ENCODE results near the gene SPAG16. TPM values are rescaled to one million over a fixed set of nuclear protein-coding genes. Genes with fewer than 3 reads are reported as not detected.
A peak's percentile ranks its signal among the peaks of the same experiment; 100 is the strongest.

SPAG16 gene
- total and polyA plus RNA-seq, 10 donors: 9.0 to 19.7 (median 12.2) TPM

- DNase-seq: no peak
- H3K4me3 ChIP-seq: no peak overlapping the region
- 83 to 92% (median 86%) methylated on average over 4 of the region's 4 CpGs for WGBS, 5 donors
- H3K27ac ChIP-seq: no peak overlapping the region
- H3K4me1 ChIP-seq: no peaks in the 10 kb centered on the region
- no peaks in the 10 kb centered on the region for H3K27me3 ChIP-seq (replicated peaks in 1 of 7)
- intact Hi-C loops (cut with DNase I; ENCODE audit: low total_unique reads): no loop called here
- H3K9me3 ChIP-seq: no peaks in the 10 kb centered on the region
- TF ChIP-seq CTCF (IDR thresholded peaks at IDR 0.05 in 8 of 11, conservative IDR thresholded peaks at IDR 0.05 in 3 of 11) (no peak), POLR2A (IDR thresholded peaks at IDR 0.05) (no peak), POLR2AphosphoS5 (IDR thresholded peaks at IDR 0.05) (no peak)
- H3K36me3 ChIP-seq: no peaks in the 10 kb centered on the region
These were observed 35.6 kb upstream of the SPAG16 start for GRCh38 chr2:213248637-213249036.

- intact Hi-C loops (cut with DNase I; ENCODE audit: low total_unique reads): no loop called here
- 80 to 89% (median 87%) methylated on average over 6 of the region's 6 CpGs for WGBS, 5 donors
- no peak for DNase-seq
- Histone ChIP-seq H3K9me3 (no peaks in the 10 kb centered on the region), H3K4me3 (no peak overlapping the region), H3K27me3 (replicated peaks in 1 of 7) (no peaks in the 10 kb centered on the region), H3K36me3 (no peaks in the 10 kb centered on the region), H3K4me1 (no peaks in the 10 kb centered on the region), H3K27ac (no peak overlapping the region)
- TF ChIP-seq POLR2AphosphoS5 (IDR thresholded peaks at IDR 0.05): no peak
- TF ChIP-seq CTCF (IDR thresholded peaks at IDR 0.05 in 8 of 11, conservative IDR thresholded peaks at IDR 0.05 in 3 of 11): no peak
- TF ChIP-seq POLR2A (IDR thresholded peaks at IDR 0.05): no peak
These were observed 34.8 kb upstream of the SPAG16 start for GRCh38 chr2:213249502-213249901.

- H3K4me1 ChIP-seq: no peaks in the 10 kb centered on the region
- no peak overlapping the region for H3K27ac ChIP-seq
- H3K27me3 ChIP-seq (replicated peaks in 1 of 7): no peaks in the 10 kb centered on the region
- no peak for TF ChIP-seq POLR2A (IDR thresholded peaks at IDR 0.05)
- peak; percentile 34 to 69 (median 60) for TF ChIP-seq CTCF (IDR thresholded peaks at IDR 0.05 in 8 of 11, conservative IDR thresholded peaks at IDR 0.05 in 3 of 11)
- 33 to 35% (median 34%) methylated on average over 3 of the region's 3 CpGs for WGBS, 5 donors
- H3K36me3 ChIP-seq: no peaks in the 10 kb centered on the region
- H3K9me3 ChIP-seq: no peaks in the 10 kb centered on the region
- intact Hi-C loops (cut with DNase I; ENCODE audit: low total_unique reads): loop anchor here (10.0 kb wide), 1 partner anchor 683 kb away; no protein-coding TSS in a partner anchor
- H3K4me3 ChIP-seq: no peak overlapping the region
- DNase-seq: no peak
These were observed 32.6 kb upstream of the SPAG16 start for GRCh38 chr2:213251618-213252017.

- Histone ChIP-seq H3K4me3 (no peak overlapping the region), H3K4me1 (no peaks in the 10 kb centered on the region), H3K27me3 (replicated peaks in 1 of 7) (no peaks in the 10 kb centered on the region), H3K9me3 (no peaks in the 10 kb centered on the region), H3K36me3 (no peaks in the 10 kb centered on the region), H3K27ac (no peak overlapping the region)
- 56 to 80% (median 72%) methylated on average over 1 of the region's 1 CpG for WGBS, 5 donors
- DNase-seq: no peak
- no peak for TF ChIP-seq POLR2AphosphoS5 (IDR thresholded peaks at IDR 0.05)
- TF ChIP-seq POLR2A (IDR thresholded peaks at IDR 0.05): no peak
- no peak for TF ChIP-seq CTCF (IDR thresholded peaks at IDR 0.05 in 8 of 11, conservative IDR thresholded peaks at IDR 0.05 in 3 of 11)
- intact Hi-C loops (cut with DNase I; ENCODE audit: low total_unique reads): loop anchor here (10.0 kb wide), 1 partner anchor 683 kb away; no protein-coding TSS in a partner anchor
These were observed 32.1 kb upstream of the SPAG16 start for GRCh38 chr2:213252206-213252605.

Measured in spleen (tissue), 11 donors.